ENCODE results near the gene FRMD4B. TPM values are rescaled to one million over a fixed set of nuclear protein-coding genes. Genes with fewer than 3 reads are reported as not detected.
A peak's percentile ranks its signal among the peaks of the same experiment; 100 is the strongest.

Gene FRMD4B
- total RNA-seq, 2 experiments from 2014 or later = 8.0 to 8.3 TPM

GRCh38 chr3:69121950-69122349, 263.9 kb downstream of the FRMD4B start:
- H3K4me3 Mint-ChIP-seq = no peak overlapping the region
- ChIA-PET POLR2A (interaction anchor here (0.6 kb wide), 1 partner anchor 166 kb away, joined by 7 read pairs; no protein-coding TSS in a partner anchor), CTCF (interaction anchor here (0.6 to 4.6 kb wide), 32 partner anchors 10 to 306 kb away, joined by 3 to 55 read pairs (median 4); partner anchors contain the start of gene TMF1)
- peaks cover 3% of the 10 kb centered on the region for H3K4me1 Mint-ChIP-seq
- no peaks in the 10 kb centered on the region for H3K27me3 Mint-ChIP-seq
- H3K36me3 Mint-ChIP-seq (ENCODE audit: low read depth) = no peaks in the 10 kb centered on the region
- no peak for ATAC-seq
- H3K9me3 Mint-ChIP-seq (ENCODE audit: low read depth) = no peaks in the 10 kb centered on the region
- intact Hi-C loops (cut with DNase I, micrococcal nuclease) = loop anchor here (1.0 to 10.0 kb wide), 7 partner anchors 39 to 825 kb away; no protein-coding TSS in a partner anchor
- DNase-seq = no peak
- H3K27ac Mint-ChIP-seq = no peak overlapping the region

- intact Hi-C loops (cut with DNase I, micrococcal nuclease) = loop anchor here (1.0 to 10.0 kb wide), 7 partner anchors 40 to 826 kb away; no protein-coding TSS in a partner anchor
- H3K9me3 Mint-ChIP-seq (ENCODE audit: low read depth) = no peaks in the 10 kb centered on the region
- no peak overlapping the region for H3K4me3 Mint-ChIP-seq
- H3K27me3 Mint-ChIP-seq = no peaks in the 10 kb centered on the region
- ChIA-PET CTCF (interaction anchor here (0.6 to 4.6 kb wide), 49 partner anchors 9 to 544 kb away, joined by 3 to 55 read pairs (median 4); partner anchors contain the start of genes ARL6IP5 and TMF1), POLR2A (interaction anchor here (0.6 kb wide), 1 partner anchor 167 kb away, joined by 7 read pairs; no protein-coding TSS in a partner anchor)
- H3K4me1 Mint-ChIP-seq = peaks cover 3% of the 10 kb centered on the region
- H3K27ac Mint-ChIP-seq = no peak overlapping the region
- no peak for DNase-seq
- ATAC-seq = no peak
- H3K36me3 Mint-ChIP-seq (ENCODE audit: low read depth) = no peaks in the 10 kb centered on the region
Measured at GRCh38 chr3:69121513-69121912, 264.4 kb downstream of the FRMD4B start.

- POLR2A ChIA-PET = interaction anchor here (0.6 kb wide), 1 partner anchor 167 kb away, joined by 7 read pairs; no protein-coding TSS in a partner anchor
- no peaks in the 10 kb centered on the region for H3K9me3 Mint-ChIP-seq (ENCODE audit: low read depth)
Measured at GRCh38 chr3:69120879-69121464, 264.9 kb downstream of the FRMD4B start.

More at GRCh38 chr3:69120879-69121464, 264.9 kb downstream of the FRMD4B start:
- Mint-ChIP-seq H3K4me3 (no peak overlapping the region), H3K4me1 (peaks cover 3% of the 10 kb centered on the region), H3K27me3 (no peaks in the 10 kb centered on the region), H3K36me3 (ENCODE audit: low read depth) (no peaks in the 10 kb centered on the region), H3K27ac (no peak overlapping the region)
- ATAC-seq = peak; percentile 78
- CTCF ChIA-PET = interaction anchor here (0.6 to 4.6 kb wide), 51 partner anchors 9 to 544 kb away, joined by 3 to 55 read pairs (median 4); partner anchors contain the start of genes ARL6IP5 and TMF1
- DNase-seq = peak; percentile 89
- intact Hi-C loops (cut with DNase I, micrococcal nuclease) = loop anchor here (1.0 to 10.0 kb wide), 7 partner anchors 40 to 826 kb away; no protein-coding TSS in a partner anchor

All from activated CD4-positive, alpha-beta T cell treated with anti-CD3 and anti-CD28 coated beads for 36 hours (primary cell).